PC-3 (cell line): ENCODE results near the gene LAD1.

Experiments
- EZH2 ChIP-seq: fragments of 300-600 bp; sonication (generic); IDR thresholded peaks from one replicate; pipeline ENCODE4 v1.6.1; 2017; ENCODE audit warnings: antibody characterized with exemption, mild to moderate bottlenecking, low read length; ENCODE audit not compliant: unreplicated experiment
- TF ChIP-seq, protein P1 (sequence below): fragments of 300-600 bp; sonication (generic); conservative IDR thresholded peaks from 2 replicates; pipeline ENCODE4 v1.5.1; 2017; ENCODE audit warnings: antibody characterized with exemption, low read depth, mild to moderate bottlenecking, low read length

DNA sequence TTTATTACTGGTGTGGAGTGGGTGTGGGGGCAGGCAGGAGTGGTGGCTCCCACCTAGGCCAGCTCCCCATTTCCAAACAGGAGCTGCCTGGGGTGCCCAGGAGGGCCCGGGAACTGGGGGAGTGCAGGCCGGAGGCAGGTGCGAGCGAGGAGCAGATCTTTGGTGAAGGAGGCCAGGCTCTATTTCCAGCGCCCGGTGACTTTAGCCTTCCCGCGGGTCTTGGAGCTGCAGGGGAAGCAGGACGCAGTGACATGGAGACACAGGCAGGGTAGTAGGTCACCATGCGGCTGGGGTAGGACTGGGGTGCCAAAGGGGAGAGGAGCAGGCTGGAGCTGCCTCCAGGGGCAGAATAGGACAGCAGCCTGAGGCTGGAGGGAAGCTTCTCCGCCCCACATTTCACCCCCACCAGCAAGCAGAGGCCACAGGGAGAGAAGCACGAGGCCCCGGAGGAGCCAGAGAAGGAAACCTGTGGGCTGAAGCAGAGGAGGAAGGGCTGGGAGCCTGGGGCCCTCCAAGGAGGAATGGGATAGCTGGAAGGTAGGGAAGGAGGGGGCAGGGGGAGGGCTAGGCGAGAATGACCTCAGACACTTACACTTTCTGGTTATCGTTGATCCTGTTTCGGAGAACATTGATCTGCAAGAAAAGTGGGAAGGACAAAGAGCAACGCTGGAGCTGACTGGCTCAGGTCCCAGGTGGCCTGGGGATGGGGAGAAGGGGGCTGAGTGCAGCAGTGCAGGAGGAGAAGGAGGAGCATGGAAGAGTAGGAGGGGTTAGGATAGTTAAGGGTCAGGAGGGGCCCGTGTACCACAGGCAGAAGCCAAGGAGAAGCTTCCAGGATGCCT is 39.9 kb downstream of the LAD1 start:
- no peak for TF ChIP-seq EZH2
- TF ChIP-seq, protein P1, sequence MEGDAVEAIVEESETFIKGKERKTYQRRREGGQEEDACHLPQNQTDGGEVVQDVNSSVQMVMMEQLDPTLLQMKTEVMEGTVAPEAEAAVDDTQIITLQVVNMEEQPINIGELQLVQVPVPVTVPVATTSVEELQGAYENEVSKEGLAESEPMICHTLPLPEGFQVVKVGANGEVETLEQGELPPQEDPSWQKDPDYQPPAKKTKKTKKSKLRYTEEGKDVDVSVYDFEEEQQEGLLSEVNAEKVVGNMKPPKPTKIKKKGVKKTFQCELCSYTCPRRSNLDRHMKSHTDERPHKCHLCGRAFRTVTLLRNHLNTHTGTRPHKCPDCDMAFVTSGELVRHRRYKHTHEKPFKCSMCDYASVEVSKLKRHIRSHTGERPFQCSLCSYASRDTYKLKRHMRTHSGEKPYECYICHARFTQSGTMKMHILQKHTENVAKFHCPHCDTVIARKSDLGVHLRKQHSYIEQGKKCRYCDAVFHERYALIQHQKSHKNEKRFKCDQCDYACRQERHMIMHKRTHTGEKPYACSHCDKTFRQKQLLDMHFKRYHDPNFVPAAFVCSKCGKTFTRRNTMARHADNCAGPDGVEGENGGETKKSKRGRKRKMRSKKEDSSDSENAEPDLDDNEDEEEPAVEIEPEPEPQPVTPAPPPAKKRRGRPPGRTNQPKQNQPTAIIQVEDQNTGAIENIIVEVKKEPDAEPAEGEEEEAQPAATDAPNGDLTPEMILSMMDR = no peak
